Astrocyte (in vitro differentiated cells and primary cell): ENCODE data around the gene DRD4.

Source experiments
- EZH2 ChIP-seq: IDR thresholded peaks from 2 replicates; pipeline ENCODE4 v1.6.1; 2012; ENCODE audit warnings: mild to moderate bottlenecking, low read length, inconsistent platforms; ENCODE audit not compliant: insufficient read depth
- TF ChIP-seq, protein P1 (sequence below): IDR thresholded peaks from 2 replicates; pipeline ENCODE4 v1.5.1; 2011; ENCODE audit warnings: low read depth, mild to moderate bottlenecking, inconsistent platforms, low read length, moderate library complexity; ENCODE audit not compliant: insufficient read depth

GRCh38 chr11:620201-620600 lies 16.9 kb upstream of the DRD4 start:
- TF ChIP-seq EZH2: no peak
- TF ChIP-seq, protein P1, sequence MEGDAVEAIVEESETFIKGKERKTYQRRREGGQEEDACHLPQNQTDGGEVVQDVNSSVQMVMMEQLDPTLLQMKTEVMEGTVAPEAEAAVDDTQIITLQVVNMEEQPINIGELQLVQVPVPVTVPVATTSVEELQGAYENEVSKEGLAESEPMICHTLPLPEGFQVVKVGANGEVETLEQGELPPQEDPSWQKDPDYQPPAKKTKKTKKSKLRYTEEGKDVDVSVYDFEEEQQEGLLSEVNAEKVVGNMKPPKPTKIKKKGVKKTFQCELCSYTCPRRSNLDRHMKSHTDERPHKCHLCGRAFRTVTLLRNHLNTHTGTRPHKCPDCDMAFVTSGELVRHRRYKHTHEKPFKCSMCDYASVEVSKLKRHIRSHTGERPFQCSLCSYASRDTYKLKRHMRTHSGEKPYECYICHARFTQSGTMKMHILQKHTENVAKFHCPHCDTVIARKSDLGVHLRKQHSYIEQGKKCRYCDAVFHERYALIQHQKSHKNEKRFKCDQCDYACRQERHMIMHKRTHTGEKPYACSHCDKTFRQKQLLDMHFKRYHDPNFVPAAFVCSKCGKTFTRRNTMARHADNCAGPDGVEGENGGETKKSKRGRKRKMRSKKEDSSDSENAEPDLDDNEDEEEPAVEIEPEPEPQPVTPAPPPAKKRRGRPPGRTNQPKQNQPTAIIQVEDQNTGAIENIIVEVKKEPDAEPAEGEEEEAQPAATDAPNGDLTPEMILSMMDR: no peak
